Body of pancreas (tissue), 4 donors: Measurements from ENCODE around the gene KRTAP4-3.

Source experiments
- POLR2A ChIP-seq, 3 donors: fragments of 450-650 bp; IDR thresholded peaks; one replicate each; pipeline ENCODE4 v1.6.1; 2016; ENCODE audit warnings: antibody characterized with exemption in 3 of 3, mild to moderate bottlenecking in 2 of 3
- TF ChIP-seq, protein P1 (sequence below), 7 experiments: fragments of 450-650 bp in 4 of 7; fragments of 200-600 bp in 3 of 7; sonication (generic) in 3 of 7; IDR thresholded peaks; one replicate each; pipeline ENCODE4 v1.5.1; 2016 to 2019; ENCODE audit warnings: antibody characterized with exemption in 7 of 7

GRCh38 chr17:41178843-41179616, 11.0 kb upstream of the KRTAP4-3 start:
- no peak for TF ChIP-seq POLR2A (IDR thresholded peaks at IDR 0.05)
- TF ChIP-seq, protein P1, sequence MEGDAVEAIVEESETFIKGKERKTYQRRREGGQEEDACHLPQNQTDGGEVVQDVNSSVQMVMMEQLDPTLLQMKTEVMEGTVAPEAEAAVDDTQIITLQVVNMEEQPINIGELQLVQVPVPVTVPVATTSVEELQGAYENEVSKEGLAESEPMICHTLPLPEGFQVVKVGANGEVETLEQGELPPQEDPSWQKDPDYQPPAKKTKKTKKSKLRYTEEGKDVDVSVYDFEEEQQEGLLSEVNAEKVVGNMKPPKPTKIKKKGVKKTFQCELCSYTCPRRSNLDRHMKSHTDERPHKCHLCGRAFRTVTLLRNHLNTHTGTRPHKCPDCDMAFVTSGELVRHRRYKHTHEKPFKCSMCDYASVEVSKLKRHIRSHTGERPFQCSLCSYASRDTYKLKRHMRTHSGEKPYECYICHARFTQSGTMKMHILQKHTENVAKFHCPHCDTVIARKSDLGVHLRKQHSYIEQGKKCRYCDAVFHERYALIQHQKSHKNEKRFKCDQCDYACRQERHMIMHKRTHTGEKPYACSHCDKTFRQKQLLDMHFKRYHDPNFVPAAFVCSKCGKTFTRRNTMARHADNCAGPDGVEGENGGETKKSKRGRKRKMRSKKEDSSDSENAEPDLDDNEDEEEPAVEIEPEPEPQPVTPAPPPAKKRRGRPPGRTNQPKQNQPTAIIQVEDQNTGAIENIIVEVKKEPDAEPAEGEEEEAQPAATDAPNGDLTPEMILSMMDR (IDR thresholded peaks at IDR 0.05), result no peak
